CD14-positive monocyte (primary cell): ENCODE data around the gene LMAN1. TPM values are rescaled to one million over a fixed set of nuclear protein-coding genes. Genes with fewer than 3 reads are reported as not detected.

Source experiments
- DNase-seq, 3 donors: peaks; one replicate each; pipeline ENCODE4 v3.0.0-alpha.2; 2011 to 2022
- H2AFZ ChIP-seq: 2 replicates; pipeline ENCODE4 v1.6.0; 2012; ENCODE audit warnings: mild to moderate bottlenecking, low read depth, low read length, inconsistent platforms; ENCODE audit not compliant: insufficient read depth, poor library complexity, severe bottlenecking
- H3K27ac ChIP-seq, 2 donors: 1 replicate in 1 of 2; 2 replicates in 1 of 2; pipeline ENCODE4 v1.5.1; 2012 to 2013; ENCODE audit warnings: low read length in 2 of 2, control low read depth in 1 of 2, inconsistent platforms in 1 of 2, low read depth in 1 of 2, mild to moderate bottlenecking in 1 of 2
- H3K27me3 ChIP-seq, 2 donors: one replicate each; pipeline versions ENCODE4 v1.6.0 to v1.6.1; 2011 to 2013; ENCODE audit warnings: low read length in 2 of 2; ENCODE audit not compliant: control insufficient read depth in 2 of 2, insufficient read depth in 2 of 2
- H3K36me3 ChIP-seq, 2 donors: replicated peaks in 1 of 2; 1 replicate in 1 of 2; 2 replicates in 1 of 2; pipeline versions ENCODE4 v1.5.1 to v1.6.1; 2012 to 2013; ENCODE audit warnings: low read length in 2 of 2, control low read depth in 1 of 2, inconsistent platforms in 1 of 2, mild to moderate bottlenecking in 1 of 2; ENCODE audit not compliant: insufficient read depth in 2 of 2, control insufficient read depth in 1 of 2
- H3K4me1 ChIP-seq, 2 donors: 1 replicate in 1 of 2; 2 replicates in 1 of 2; pipeline versions ENCODE4 v1.5.1 to v1.6.1; 2012 to 2013; ENCODE audit warnings: low read length in 2 of 2, control low read depth in 1 of 2, inconsistent platforms in 1 of 2, mild to moderate bottlenecking in 1 of 2, moderate library complexity in 1 of 2; ENCODE audit not compliant: insufficient read depth in 2 of 2, control insufficient read depth in 1 of 2
- H3K4me2 ChIP-seq: replicated peaks from 2 replicates; pipeline ENCODE3; 2012; ENCODE audit warnings: low read length, moderate library complexity, mild to moderate bottlenecking; ENCODE audit not compliant: poor library complexity, severe bottlenecking; ENCODE audit errors: extremely low read depth
- H3K4me3 ChIP-seq, 3 experiments: fragments of 200-600 bp in 1 of 3; sonication (generic) in 1 of 3; replicated peaks in 1 of 3; 1 replicate in 2 of 3; 2 replicates in 1 of 3; pipeline ENCODE4 v1.5.1; 2011 to 2013; ENCODE audit warnings: low read length in 3 of 3, mild to moderate bottlenecking in 3 of 3, control low read depth in 2 of 3, low read depth in 2 of 3, inconsistent platforms in 1 of 3, moderate library complexity in 1 of 3
- H3K79me2 ChIP-seq: 2 replicates; pipeline ENCODE4 v1.6.0; 2012; ENCODE audit warnings: mild to moderate bottlenecking, control low read depth, inconsistent platforms, low read length, moderate library complexity; ENCODE audit not compliant: insufficient read depth
- H3K9ac ChIP-seq: 2 replicates; pipeline ENCODE4 v1.6.0; 2017; ENCODE audit warnings: low read length, mild to moderate bottlenecking; ENCODE audit not compliant: insufficient read depth, poor library complexity, severe bottlenecking
- H3K9me3 ChIP-seq, 2 donors: replicated peaks in 1 of 2; 1 replicate in 1 of 2; 2 replicates in 1 of 2; pipeline versions ENCODE4 v1.5.1 to v1.6.1; 2012 to 2013; ENCODE audit warnings: low read length in 2 of 2, control low read depth in 1 of 2; ENCODE audit not compliant: control insufficient read depth in 1 of 2, insufficient read depth in 1 of 2
- H4K20me1 ChIP-seq: 2 replicates; pipeline ENCODE4 v1.6.0; 2012; ENCODE audit warnings: mild to moderate bottlenecking, low read length, control low read depth, moderate library complexity; ENCODE audit not compliant: insufficient read depth
- H3K27ac Mint-ChIP-seq, 7 donors: one replicate each; pipeline ENCODE4 v1.8.0; 2020; ENCODE audit warnings: mild to moderate bottlenecking in 7 of 7, mixed read lengths in 7 of 7, moderate library complexity in 6 of 7, inconsistent platforms in 2 of 7
- H3K27me3 Mint-ChIP-seq, 3 donors: one replicate each; pipeline ENCODE4 v1.8.0; 2021 to 2022; ENCODE audit warnings: low read depth in 3 of 3, mild to moderate bottlenecking in 3 of 3, mixed read lengths in 3 of 3, moderate library complexity in 3 of 3, inconsistent platforms in 1 of 3
- H3K36me3 Mint-ChIP-seq, 2 donors: one replicate each; pipeline ENCODE4 v1.8.0; 2020; ENCODE audit warnings: mixed read lengths in 2 of 2, inconsistent platforms in 1 of 2, mild to moderate bottlenecking in 1 of 2
- H3K4me1 Mint-ChIP-seq: one replicate; pipeline ENCODE4 v1.8.0; 2020; ENCODE audit warnings: mild to moderate bottlenecking, mixed read lengths
- H3K4me3 Mint-ChIP-seq, 2 donors: one replicate each; pipeline ENCODE4 v1.8.0; 2020; ENCODE audit warnings: mild to moderate bottlenecking in 2 of 2, mixed read lengths in 2 of 2, moderate library complexity in 1 of 2
- H3K9me3 Mint-ChIP-seq, 7 donors: one replicate each; pipeline ENCODE4 v1.8.0; 2020 to 2022; ENCODE audit warnings: mixed read lengths in 7 of 7, mild to moderate bottlenecking in 6 of 7, moderate library complexity in 6 of 7, inconsistent platforms in 2 of 7
- CTCF ChIP-seq: fragments of 200-600 bp; IDR thresholded peaks from one replicate; pipeline ENCODE4 v1.8.0; 2022; ENCODE audit warnings: antibody characterized with exemption, mild to moderate bottlenecking
- WGBS: methylation state at CpG from one replicate; pipeline ENCODE4 v1.1.5; 2013; ENCODE audit warnings: missing lambda C conversion rate; ENCODE audit not compliant: insufficient coverage; 5-methylcytosine and 5-hydroxymethylcytosine counted together
- intact Hi-C, 2 donors: fragments of 100-400 bp; cut with micrococcal nuclease; formaldehyde crosslinking; loops; one replicate each; pipeline versions ENCODE4 v1.15.0 to v1.15.1; 2023
- polyA plus RNA-seq, 3 donors: library from polyadenylated mRNA; depleted of rRNA in 1 of 3; unstranded in 2 of 3; stranded (reverse) in 1 of 3; fragments of 300-500 nt in 2 of 3; fragments of >200 nt in 1 of 3; fragmentation: Illumina TruSeq in 2 of 3; gene quantifications; 1 replicate in 2 of 3; 2 replicates in 1 of 3; pipeline ENCODE4 v1.2.3, GENCODE V29; 2012 to 2021

Gene LMAN1
- polyA plus RNA-seq, 3 donors: 4.7 to 10.9 (median 7.6) TPM

GRCh38 chr18:59381949-59382348, 22.9 kb upstream of the LMAN1 start:
- H3K36me3 ChIP-seq: no peaks in the 10 kb centered on the region
- no peak overlapping the region for H3K4me3 ChIP-seq
- no peaks in the 10 kb centered on the region for H3K36me3 Mint-ChIP-seq
- no peak overlapping the region for H3K4me2 ChIP-seq
- peaks cover 7 to 8% (median 8%) of the 10 kb centered on the region in 3 donors for H3K27me3 Mint-ChIP-seq
- no peak overlapping the region for H3K27ac Mint-ChIP-seq
- peaks cover 0 to 3% (median 0%) of the 10 kb centered on the region in 7 donors for H3K9me3 Mint-ChIP-seq
- H2AFZ ChIP-seq: no peak overlapping the region
- peaks cover 2 to 5% of the 10 kb centered on the region in 2 donors for H3K27me3 ChIP-seq
- no peaks in the 10 kb centered on the region for H3K4me1 Mint-ChIP-seq
- H3K27ac ChIP-seq: no peak overlapping the region
- H4K20me1 ChIP-seq: no peaks in the 10 kb centered on the region
- no peak overlapping the region for H3K4me3 Mint-ChIP-seq
- no peaks in the 10 kb centered on the region for H3K4me1 ChIP-seq
- no peaks in the 10 kb centered on the region for H3K79me2 ChIP-seq
- TF ChIP-seq CTCF: no peak
- H3K9me3 ChIP-seq: no peaks in the 10 kb centered on the region
- DNase-seq: no peak
- intact Hi-C loops: no loop called here
- H3K9ac ChIP-seq: no peak overlapping the region
- WGBS: 63% methylated on average over 5 of the region's 6 CpGs

GRCh38 chr18:59380706-59381105, 21.6 kb upstream of the LMAN1 start:
- Mint-ChIP-seq H3K36me3 (no peaks in the 10 kb centered on the region), H3K4me3 (no peak overlapping the region), H3K4me1 (no peaks in the 10 kb centered on the region), H3K27ac (no peak overlapping the region), H3K27me3 (peaks cover 5 to 8% (median 8%) of the 10 kb centered on the region in 3 donors), H3K9me3 (peaks cover 0 to 3% (median 0%) of the 10 kb centered on the region in 7 donors)
- H3K4me1 ChIP-seq: no peaks in the 10 kb centered on the region
- H3K27ac ChIP-seq: no peak overlapping the region
- TF ChIP-seq CTCF: no peak
- no peaks in the 10 kb centered on the region for H3K79me2 ChIP-seq
- H4K20me1 ChIP-seq: no peaks in the 10 kb centered on the region
- H3K4me3 ChIP-seq: no peak overlapping the region
- WGBS: 89% methylated on average over 3 of the region's 5 CpGs
- no peak overlapping the region for H3K9ac ChIP-seq
- no peak for DNase-seq
- no peaks in the 10 kb centered on the region for H3K36me3 ChIP-seq
- H3K4me2 ChIP-seq: no peak overlapping the region
- no peaks in the 10 kb centered on the region for H3K9me3 ChIP-seq
- H2AFZ ChIP-seq: no peak overlapping the region
- peaks cover 2 to 5% of the 10 kb centered on the region in 2 donors for H3K27me3 ChIP-seq
- intact Hi-C loops: no loop called here
